GM12878 (cell line): ENCODE data around the gene TUBD1. TPM values are rescaled to one million over a fixed set of nuclear protein-coding genes. Genes with fewer than 3 reads are reported as not detected.
A peak's percentile ranks its signal among the peaks of the same experiment; 100 is the strongest.

ENCODE experiments used
- BHLHE40 ChIP-seq, 2 experiments: fragments of 450-650 bp in 1 of 2; IDR thresholded peaks; 2 replicates each; pipeline ENCODE4 v1.6.1; 2011 to 2017; ENCODE audit warnings: low read depth in 2 of 2, borderline replicate concordance in 1 of 2, improper control_type of control experiment in 1 of 2, low read length in 1 of 2, mild to moderate bottlenecking in 1 of 2
- BMI1 ChIP-seq: fragments of 450-650 bp; IDR thresholded peaks from 2 replicates; pipeline ENCODE4 v1.6.1; 2016; ENCODE audit warnings: mild to moderate bottlenecking, moderate library complexity, borderline replicate concordance
- CHD1 ChIP-seq: IDR thresholded peaks from 2 replicates; pipeline ENCODE4 v1.6.1; 2012; ENCODE audit warnings: low read depth, low read length, improper control_type of control experiment
- IKZF2 ChIP-seq, 2 experiments: fragments of 450-650 bp; IDR thresholded peaks; 2 replicates each; pipeline ENCODE4 v1.6.1; 2017; ENCODE audit warnings: mild to moderate bottlenecking in 2 of 2, moderate library complexity in 2 of 2
- NBN ChIP-seq: fragments of 450-650 bp; IDR thresholded peaks from 2 replicates; pipeline ENCODE4 v1.6.1; 2016
- NFXL1 ChIP-seq: fragments of 450-650 bp; IDR thresholded peaks from 2 replicates; pipeline ENCODE4 v1.6.1; 2017; ENCODE audit warnings: antibody characterized with exemption, mild to moderate bottlenecking, borderline replicate concordance
- NR2C2 ChIP-seq: IDR thresholded peaks from 2 replicates; pipeline ENCODE4 v1.6.1; 2011; ENCODE audit warnings: borderline replicate concordance, low read depth; ENCODE audit not compliant: control insufficient read depth, insufficient read length
- PAX8 ChIP-seq: fragments of 450-650 bp; IDR thresholded peaks from 2 replicates; pipeline ENCODE4 v1.6.1; 2017; ENCODE audit warnings: mild to moderate bottlenecking, moderate library complexity
- POLR2A ChIP-seq: IDR thresholded peaks from 2 replicates; pipeline ENCODE4 v1.6.1; 2011; ENCODE audit warnings: low read depth, mild to moderate bottlenecking, low read length
- POLR2AphosphoS5 ChIP-seq: IDR thresholded peaks from 2 replicates; pipeline ENCODE4 v1.6.1; 2011; ENCODE audit warnings: mild to moderate bottlenecking, low read length, inconsistent platforms
- RB1 ChIP-seq: fragments of 450-650 bp; formaldehyde crosslinking; IDR thresholded peaks from 2 replicates; pipeline ENCODE4 v1.6.1; 2017; ENCODE audit warnings: mild to moderate bottlenecking, borderline replicate concordance
- RUNX3 ChIP-seq: IDR thresholded peaks from 2 replicates; pipeline ENCODE4 v1.6.1; 2012; ENCODE audit warnings: low read length, inconsistent platforms
- SMAD1 ChIP-seq: fragments of 450-650 bp; IDR thresholded peaks from 2 replicates; pipeline ENCODE4 v1.6.1; 2018; ENCODE audit warnings: mild to moderate bottlenecking, low read depth; ENCODE audit not compliant: partially characterized antibody
- SMAD5 ChIP-seq: IDR thresholded peaks from 2 replicates; pipeline ENCODE4 v1.6.1; 2016; ENCODE audit warnings: antibody characterized with exemption, low read depth
- SREBF1 ChIP-seq: IDR thresholded peaks from 2 replicates; pipeline ENCODE4 v1.6.1; 2012; ENCODE audit warnings: mild to moderate bottlenecking, low read length
- TBL1XR1 ChIP-seq: IDR thresholded peaks from 2 replicates; pipeline ENCODE4 v1.6.1; 2012; ENCODE audit warnings: low read depth, low read length, improper control_type of control experiment
- YY1 ChIP-seq: IDR thresholded peaks from 2 replicates; pipeline ENCODE4 v1.6.1; 2011; ENCODE audit warnings: low read depth, mild to moderate bottlenecking, low read length
- ZBED1 ChIP-seq: IDR thresholded peaks from 2 replicates; pipeline ENCODE4 v1.6.1; 2016; ENCODE audit warnings: borderline replicate concordance
- polyA plus RNA-seq, 11 experiments: library from polyadenylated mRNA; depleted of rRNA in 4 of 11; unstranded in 6 of 11; stranded (reverse) in 5 of 11; fragments of >200 nt; fragmentation: Nextera tagmentation in 4 of 11; fragmentation: Illumina TruSeq in 1 of 11; extraction: Ambion mirVana in 4 of 11; extraction: Trizol in 1 of 11; gene quantifications; 1 replicate in 1 of 11; 2 replicates in 10 of 11; pipeline versions ENCODE4 v1.2.1 to v1.2.3, GENCODE V29; 2011 to 2016; ENCODE audit warnings: inconsistent platforms in 2 of 11, missing spikeins in 2 of 11, low read depth in 1 of 11
- total RNA-seq, 4 experiments: library from RNA; depleted of rRNA in 3 of 4; stranded (reverse); fragments of >200 nt in 3 of 4; fragmentation: Illumina TruSeq in 1 of 4; extraction: Trizol in 1 of 4; gene quantifications; 2 replicates each; pipeline versions ENCODE4 v1.2.1 to v1.2.3, GENCODE V29; 2013 to 2021
- TF ChIP-seq, protein P1 (sequence below): fragments of 450-650 bp; IDR thresholded peaks from 2 replicates; pipeline ENCODE4 v1.6.1; 2016; ENCODE audit warnings: mild to moderate bottlenecking

TUBD1 gene
- total and polyA plus RNA-seq, 10 of the 15 experiments (the other 5 are each of a cell fraction or from before 2014, with no cell fraction given): 5.3 to 10.8 (median 8.3) TPM

DNA sequence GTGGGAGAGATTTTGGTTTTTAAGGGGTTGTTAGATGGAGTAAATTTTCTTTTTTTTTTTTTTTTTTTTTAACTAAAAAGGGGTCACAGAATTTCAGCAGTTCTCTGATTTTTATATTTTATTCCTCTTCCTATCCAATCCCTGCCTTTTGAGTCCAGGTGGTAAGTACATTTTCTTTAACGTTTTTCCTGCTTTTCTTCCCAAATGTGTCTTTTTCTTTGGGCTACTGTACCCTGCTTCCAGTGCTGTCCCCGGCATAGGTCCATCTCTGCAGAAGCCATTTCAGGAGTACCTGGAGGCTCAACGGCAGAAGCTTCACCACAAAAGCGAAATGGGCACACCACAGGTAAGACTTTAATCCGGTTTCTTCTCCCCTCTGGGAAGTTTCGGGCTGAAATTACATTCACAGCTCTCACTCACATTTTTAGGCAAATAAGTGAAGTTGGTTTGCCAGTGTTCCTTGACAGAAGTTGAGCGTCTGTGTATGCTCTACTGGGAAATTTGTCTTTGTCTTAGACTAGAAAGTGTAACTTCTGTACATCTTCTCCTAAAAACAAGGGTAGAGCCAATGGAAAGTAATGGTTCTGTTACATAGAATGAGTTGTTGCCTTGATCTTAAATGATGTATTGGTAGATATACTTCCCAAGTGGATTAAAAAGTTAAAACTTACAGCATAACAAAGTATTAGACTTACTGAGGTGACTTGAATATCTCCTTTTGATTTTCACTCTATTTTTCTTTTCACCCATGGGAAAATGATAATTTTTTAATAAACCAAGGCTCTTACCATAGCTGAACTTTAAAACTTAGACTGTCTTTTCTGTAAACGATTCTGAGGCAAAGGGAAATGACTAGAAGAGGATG, 54.5 kb downstream of the TUBD1 start (continued):
- TF ChIP-seq CHD1: peak; percentile 95
- peak; percentile 92 for TF ChIP-seq PAX8
- no peak for TF ChIP-seq NR2C2
- peak; percentile 35 for TF ChIP-seq NBN
- TF ChIP-seq BMI1: 0 out of 2 replicates have a peak, but pooled peaks have one; percentile 44
- TF ChIP-seq IKZF2 (IDR thresholded peaks at IDR 0.05): peak in 1 of 2 experiments; percentile 55; a peak in 2 of 4 replicates
- TF ChIP-seq RB1: 0 out of 2 replicates have a peak, but pooled peaks have one; percentile 50
- peak; percentile 38 for TF ChIP-seq RUNX3
- peak; percentile 60 for TF ChIP-seq SMAD1
- 0 out of 2 replicates have a peak, but pooled peaks have one; percentile 11 for TF ChIP-seq ZBED1
- TF ChIP-seq SREBF1: no peak
- peak; percentile 82; the same call in 1 of the 2 replicates for TF ChIP-seq SMAD5
- peak; percentile 62 for TF ChIP-seq POLR2AphosphoS5
- TF ChIP-seq POLR2A: peak; percentile 62
- peak; percentile 0 to 34; a peak in 1 of 4 replicates for TF ChIP-seq BHLHE40 (IDR thresholded peaks at IDR 0.05; ENCODE audit: borderline replicate concordance in 1 of 2, low read depth in 2 of 2, low read length in 1 of 2)
- TF ChIP-seq, protein P1, sequence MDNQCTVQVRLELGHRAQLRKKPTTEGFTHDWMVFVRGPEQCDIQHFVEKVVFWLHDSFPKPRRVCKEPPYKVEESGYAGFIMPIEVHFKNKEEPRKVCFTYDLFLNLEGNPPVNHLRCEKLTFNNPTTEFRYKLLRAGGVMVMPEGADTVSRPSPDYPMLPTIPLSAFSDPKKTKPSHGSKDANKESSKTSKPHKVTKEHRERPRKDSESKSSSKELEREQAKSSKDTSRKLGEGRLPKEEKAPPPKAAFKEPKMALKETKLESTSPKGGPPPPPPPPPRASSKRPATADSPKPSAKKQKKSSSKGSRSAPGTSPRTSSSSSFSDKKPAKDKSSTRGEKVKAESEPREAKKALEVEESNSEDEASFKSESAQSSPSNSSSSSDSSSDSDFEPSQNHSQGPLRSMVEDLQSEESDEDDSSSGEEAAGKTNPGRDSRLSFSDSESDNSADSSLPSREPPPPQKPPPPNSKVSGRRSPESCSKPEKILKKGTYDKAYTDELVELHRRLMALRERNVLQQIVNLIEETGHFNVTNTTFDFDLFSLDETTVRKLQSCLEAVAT: peak; percentile 100
- peak; percentile 61; the same call in 1 of the 2 replicates for TF ChIP-seq TBL1XR1
- TF ChIP-seq NFXL1: peak; percentile 91
- peak; percentile 66 for TF ChIP-seq YY1
- TF ChIP-seq, all 136 proteins: peak for 21
